ENCODE data around the gene USP19.

The USP19 gene

DNA sequence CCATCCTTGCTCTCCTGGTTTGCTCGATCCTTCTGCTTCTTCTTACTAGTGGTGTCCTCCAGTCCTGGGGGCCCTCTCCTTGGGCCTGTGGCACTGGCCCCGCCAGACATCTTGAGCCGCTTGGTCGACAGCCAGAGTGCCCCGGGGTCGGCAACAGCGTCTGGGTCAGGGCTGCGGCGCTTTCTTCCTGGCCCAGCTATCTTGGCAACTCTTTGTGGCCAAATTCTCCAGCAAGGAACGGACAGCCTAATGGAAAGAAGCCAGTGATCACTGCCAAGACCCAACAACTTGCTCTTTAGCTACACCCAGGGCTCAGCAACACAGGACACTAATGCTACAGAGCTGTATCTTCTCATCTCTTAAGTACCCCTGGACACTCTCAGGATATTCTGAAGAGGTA, 1.6 kb downstream of the USP19 start:
- Histone ChIP-seq H3K27ac (no peak overlapping the region), H3K27me3 (replicated peaks) (no peaks in the 10 kb centered on the region), H3K36me3 (replicated peaks) (peaks cover 71% of the 10 kb centered on the region), H3K4me3 (ENCODE audit: low read depth, low read length) (no peak overlapping the region)
- no peak for DNase-seq
- in situ Hi-C loops (cut with HindIII; ENCODE audit: low pct_ligation_motif_present, low sequenced_read_pairs): no loop called here
- TF ChIP-seq, protein P1, sequence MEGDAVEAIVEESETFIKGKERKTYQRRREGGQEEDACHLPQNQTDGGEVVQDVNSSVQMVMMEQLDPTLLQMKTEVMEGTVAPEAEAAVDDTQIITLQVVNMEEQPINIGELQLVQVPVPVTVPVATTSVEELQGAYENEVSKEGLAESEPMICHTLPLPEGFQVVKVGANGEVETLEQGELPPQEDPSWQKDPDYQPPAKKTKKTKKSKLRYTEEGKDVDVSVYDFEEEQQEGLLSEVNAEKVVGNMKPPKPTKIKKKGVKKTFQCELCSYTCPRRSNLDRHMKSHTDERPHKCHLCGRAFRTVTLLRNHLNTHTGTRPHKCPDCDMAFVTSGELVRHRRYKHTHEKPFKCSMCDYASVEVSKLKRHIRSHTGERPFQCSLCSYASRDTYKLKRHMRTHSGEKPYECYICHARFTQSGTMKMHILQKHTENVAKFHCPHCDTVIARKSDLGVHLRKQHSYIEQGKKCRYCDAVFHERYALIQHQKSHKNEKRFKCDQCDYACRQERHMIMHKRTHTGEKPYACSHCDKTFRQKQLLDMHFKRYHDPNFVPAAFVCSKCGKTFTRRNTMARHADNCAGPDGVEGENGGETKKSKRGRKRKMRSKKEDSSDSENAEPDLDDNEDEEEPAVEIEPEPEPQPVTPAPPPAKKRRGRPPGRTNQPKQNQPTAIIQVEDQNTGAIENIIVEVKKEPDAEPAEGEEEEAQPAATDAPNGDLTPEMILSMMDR (IDR thresholded peaks at IDR 0.05; ENCODE audit: low read depth, low read length, missing control alignments): no peak

DNA sequence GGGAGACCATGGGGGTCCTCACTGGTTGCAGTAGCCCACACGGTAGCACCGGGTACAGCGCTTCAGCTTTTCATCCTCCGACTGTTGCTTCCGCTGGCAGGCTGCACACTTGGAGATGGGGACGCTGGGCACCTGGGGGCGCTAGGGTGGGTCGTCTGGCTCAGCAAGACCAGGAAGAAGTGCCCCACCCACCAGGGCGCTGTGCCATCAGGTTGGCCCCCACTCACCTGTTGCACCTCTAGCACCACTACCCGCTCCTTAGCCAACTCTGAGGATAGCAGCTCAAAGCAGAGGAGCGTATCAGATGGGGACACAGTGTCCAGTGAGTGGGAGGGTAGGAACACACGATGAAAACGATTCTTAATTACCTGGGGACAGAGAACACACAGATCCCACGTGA, 8.4 kb downstream of the USP19 start:
- TF ChIP-seq, protein P1 (IDR thresholded peaks at IDR 0.05; ENCODE audit: low read depth, low read length, missing control alignments): no peak
- no peaks in the 10 kb centered on the region for H3K27me3 ChIP-seq (replicated peaks)
- H3K4me3 ChIP-seq (ENCODE audit: low read depth, low read length): no peak overlapping the region
- H3K27ac ChIP-seq: no peak overlapping the region
- no peak for DNase-seq
- in situ Hi-C loops (cut with HindIII; ENCODE audit: low pct_ligation_motif_present, low sequenced_read_pairs): no loop called here
- peaks cover 84% of the 10 kb centered on the region for H3K36me3 ChIP-seq (replicated peaks)

DNA sequence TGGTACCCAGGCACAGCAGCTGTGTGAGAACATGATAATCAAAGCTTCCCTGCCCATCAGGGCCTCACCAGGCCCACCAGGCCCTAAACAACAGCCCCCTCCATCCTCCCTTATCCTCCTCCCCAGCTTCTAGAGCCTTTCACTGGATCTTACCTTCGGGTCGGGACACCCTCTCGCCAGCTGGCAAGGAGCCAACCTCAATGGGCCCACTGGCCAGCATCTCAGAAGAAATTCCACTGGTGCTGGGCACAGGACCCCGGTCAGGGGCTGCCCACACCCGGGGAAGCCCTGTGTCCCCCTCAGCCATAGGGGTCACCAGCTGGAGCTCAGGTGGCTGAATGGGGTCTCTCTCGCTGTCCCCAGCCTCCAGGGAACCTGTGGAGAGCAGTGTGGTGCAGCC, 9.3 kb downstream of the USP19 start:
- no peak for DNase-seq
- Histone ChIP-seq H3K27me3 (replicated peaks) (no peaks in the 10 kb centered on the region), H3K4me3 (ENCODE audit: low read depth, low read length) (no peak overlapping the region), H3K27ac (no peak overlapping the region), H3K36me3 (replicated peaks) (peaks cover 76% of the 10 kb centered on the region)
- in situ Hi-C loops (cut with HindIII; ENCODE audit: low pct_ligation_motif_present, low sequenced_read_pairs): no loop called here
- TF ChIP-seq, protein P1 (IDR thresholded peaks at IDR 0.05; ENCODE audit: low read depth, low read length, missing control alignments): no peak

DNA sequence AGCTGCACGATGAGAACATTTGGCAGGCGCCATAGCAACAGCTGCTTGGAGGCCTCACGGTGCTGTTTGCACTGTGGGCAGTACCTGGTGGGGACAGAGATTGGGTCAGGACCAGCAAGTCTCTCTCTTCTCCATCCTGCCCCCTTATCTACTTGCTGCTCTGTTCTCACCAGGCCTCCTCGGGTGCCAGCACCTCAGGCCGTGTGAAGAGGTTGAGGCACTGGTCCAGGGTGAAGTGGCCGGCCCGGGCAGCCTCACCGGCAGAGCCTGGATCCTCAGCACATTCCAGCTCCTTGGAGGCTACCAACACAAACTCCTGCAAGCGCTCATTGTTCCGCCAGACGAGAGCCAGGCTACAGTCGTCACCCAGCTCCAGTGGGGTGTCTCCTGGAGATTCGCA, 9.8 kb downstream of the USP19 start:
- Histone ChIP-seq H3K27me3 (replicated peaks) (no peaks in the 10 kb centered on the region), H3K4me3 (ENCODE audit: low read depth, low read length) (no peak overlapping the region), H3K36me3 (replicated peaks) (peaks cover 70% of the 10 kb centered on the region), H3K27ac (no peak overlapping the region)
- no peak for DNase-seq
- in situ Hi-C loops (cut with HindIII; ENCODE audit: low pct_ligation_motif_present, low sequenced_read_pairs): no loop called here
- TF ChIP-seq, protein P1 (IDR thresholded peaks at IDR 0.05; ENCODE audit: low read depth, low read length, missing control alignments): no peak

DNA sequence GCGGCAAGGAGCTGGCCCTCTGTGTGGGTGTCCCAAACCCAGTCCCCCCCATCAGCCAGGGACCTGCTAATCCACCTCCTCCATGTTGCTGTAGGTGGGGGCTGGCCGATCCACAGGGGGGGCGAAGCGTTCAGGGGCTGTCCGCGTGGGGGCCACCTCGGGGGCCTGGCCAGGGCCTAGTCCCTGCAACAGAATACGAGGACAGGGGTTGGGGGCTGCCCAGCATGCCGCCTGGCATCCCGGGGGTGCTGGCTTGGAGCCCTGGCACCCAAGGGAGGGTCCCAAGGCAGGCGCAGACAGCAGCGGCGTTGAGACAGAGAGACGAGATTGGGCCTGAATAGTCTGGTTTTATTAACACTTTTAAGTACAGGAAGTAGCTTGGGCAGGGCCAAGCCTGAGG, 12.3 kb downstream of the USP19 start:
- DNase-seq: no peak
- Histone ChIP-seq H3K27me3 (replicated peaks) (no peaks in the 10 kb centered on the region), H3K27ac (no peak overlapping the region), H3K4me3 (ENCODE audit: low read depth, low read length) (no peak overlapping the region), H3K36me3 (replicated peaks) (peaks cover 47% of the 10 kb centered on the region)
- TF ChIP-seq, protein P1 (IDR thresholded peaks at IDR 0.05; ENCODE audit: low read depth, low read length, missing control alignments): no peak
- in situ Hi-C loops (cut with HindIII; ENCODE audit: low pct_ligation_motif_present, low sequenced_read_pairs): no loop called here

Data from brain microvascular endothelial cell (primary cell).